Ovary (tissue), 9 donors: ENCODE results near the gene RCE1. TPM values are rescaled to one million over a fixed set of nuclear protein-coding genes. Genes with fewer than 3 reads are reported as not detected.

Experiments used
- DNase-seq, 5 donors: peaks; one replicate each; pipeline ENCODE4 v3.0.0-alpha.2; 2019 to 2020
- H3K27ac ChIP-seq, 2 donors: fragments of 200-600 bp; one replicate each; pipeline versions ENCODE4 v1.5.1 to v1.8.0; 2019 to 2022
- H3K27me3 ChIP-seq: fragments of 200-600 bp; one replicate; pipeline ENCODE4 v1.8.0; 2022
- H3K36me3 ChIP-seq: fragments of 200-600 bp; sonication (generic); one replicate; pipeline ENCODE4 v1.5.1; 2019
- H3K4me1 ChIP-seq: one replicate; pipeline ENCODE4 v1.8.1; 2013; ENCODE audit warnings: mild to moderate bottlenecking, moderate library complexity; ENCODE audit not compliant: insufficient read depth
- H3K4me3 ChIP-seq: fragments of 200-600 bp; sonication (generic); one replicate; pipeline ENCODE4 v1.5.1; 2017
- H3K9me3 ChIP-seq, 2 donors: fragments of 200-600 bp in 1 of 2; sonication (generic) in 1 of 2; one replicate each; pipeline versions ENCODE4 v1.5.1 to v1.8.1; 2013 to 2019; ENCODE audit warnings: mild to moderate bottlenecking in 1 of 2, moderate library complexity in 1 of 2
- CTCF ChIP-seq, 3 donors: fragments of 450-650 bp in 2 of 3; fragments of 200-600 bp in 1 of 3; IDR thresholded peaks; one replicate each; pipeline versions ENCODE4 v1.5.1 to v1.8.0; 2016 to 2022; ENCODE audit warnings: antibody characterized with exemption in 3 of 3, mild to moderate bottlenecking in 1 of 3
- EP300 ChIP-seq: sonication (generic); formaldehyde crosslinking; IDR thresholded peaks from one replicate; pipeline ENCODE4 v1.6.1; 2017; ENCODE audit warnings: antibody characterized with exemption
- POLR2A ChIP-seq: fragments of 450-650 bp; IDR thresholded peaks from one replicate; pipeline ENCODE4 v1.6.1; 2017; ENCODE audit warnings: antibody characterized with exemption, mild to moderate bottlenecking, moderate library complexity
- WGBS, 3 donors: extraction: QIAGEN DNeasy Blood & Tissue Kit in 1 of 3; methylation state at CpG; one replicate each; pipeline versions ENCODE4 v1.1.5 to v1.1.7; 2013 to 2017; 5-methylcytosine and 5-hydroxymethylcytosine counted together
- intact Hi-C, 4 donors: fragments of 100-400 bp; cut with DNase I; formaldehyde crosslinking; loops; one replicate each; pipeline versions ENCODE4 v1.11.0 to v1.15.1; 2022 to 2023
- polyA plus RNA-seq, 2 donors: library from polyadenylated mRNA; stranded (reverse); fragments of 200-250 nt in 1 of 2; fragments of 350-450 nt in 1 of 2; fragmentation: Illumina TruSeq in 1 of 2; extraction: RNeasy Lipid Tissue Mini Kit (QIAGEN cat#74804) in 1 of 2; gene quantifications; one replicate each; pipeline ENCODE4 v1.2.3, GENCODE V29; 2013 to 2014
- total RNA-seq, 7 donors: library from RNA; depleted of rRNA in 2 of 7; stranded (reverse); fragments of >200 nt in 2 of 7; fragmentation: NEBNext Ultra II Directional in 3 of 7; extraction: Animal tissue kit (Norgen Biotek cat#: 25700) in 3 of 7; gene quantifications; one replicate each; pipeline versions ENCODE4 v1.1.0 to v1.2.4, GENCODE V29; 2016 to 2023
- donor health status: DM: no; HTN: no; CAD: no; lungs with moderate emphysema.
- donor health status: DM: no; HTN: no; CAD: no.
- donor health status: Bipolar disorder and iron deficiency.
- donor health status: DM: yes; HTN: yes; CAD: no.
- donor health status: DM: no; HTN: no; CAD: no.
- donor health status: DM: yes; HTN: yes; CAD: no.

The RCE1 gene
- total and polyA plus RNA-seq, 9 donors, result 7.0 to 31.1 (median 17.2) TPM

DNA sequence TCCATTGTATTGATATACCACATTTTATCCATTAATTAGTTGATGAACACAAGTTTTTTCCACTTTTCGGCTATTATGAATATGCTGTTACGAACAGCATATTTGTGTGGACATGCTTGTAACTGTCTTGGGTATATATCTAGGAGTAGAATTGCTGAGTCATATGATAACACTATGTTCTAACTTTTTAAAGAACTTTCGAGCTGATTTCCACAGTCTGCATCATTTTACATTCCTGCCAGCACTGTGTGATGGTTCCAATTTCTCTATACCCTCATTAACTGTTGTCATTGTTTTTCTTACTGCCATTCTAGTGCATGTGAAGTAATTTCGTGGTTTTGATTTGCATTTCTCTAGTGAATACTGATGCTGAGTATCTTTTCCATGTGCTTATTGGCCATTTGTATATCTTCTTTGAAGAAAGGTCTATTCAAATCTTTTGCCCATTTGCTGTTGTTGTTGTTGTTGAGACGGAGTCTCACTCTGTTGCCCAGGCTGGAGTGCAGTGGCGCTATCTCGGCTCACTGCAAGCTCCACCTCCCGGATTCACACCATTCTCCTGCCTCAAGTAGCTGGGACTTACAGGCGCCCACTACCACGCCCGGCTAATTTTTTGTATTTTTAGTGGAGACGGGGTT is 7.4 kb upstream of the RCE1 start:
- 79 to 83% (median 83%) methylated on average over 12 of the region's 12 CpGs for WGBS, 3 donors
- no peaks in the 10 kb centered on the region for H3K9me3 ChIP-seq
- TF ChIP-seq POLR2A (no peak), EP300 (no peak), CTCF (IDR thresholded peaks at IDR 0.05) (no peak)
- H3K27me3 ChIP-seq, result no peaks in the 10 kb centered on the region
- H3K4me3 ChIP-seq, result no peak overlapping the region
- H3K4me1 ChIP-seq, result no peaks in the 10 kb centered on the region
- H3K27ac ChIP-seq, result no peak overlapping the region
- DNase-seq, result no peak
- H3K36me3 ChIP-seq, result no peaks in the 10 kb centered on the region
- intact Hi-C loops, result no loop called here

DNA sequence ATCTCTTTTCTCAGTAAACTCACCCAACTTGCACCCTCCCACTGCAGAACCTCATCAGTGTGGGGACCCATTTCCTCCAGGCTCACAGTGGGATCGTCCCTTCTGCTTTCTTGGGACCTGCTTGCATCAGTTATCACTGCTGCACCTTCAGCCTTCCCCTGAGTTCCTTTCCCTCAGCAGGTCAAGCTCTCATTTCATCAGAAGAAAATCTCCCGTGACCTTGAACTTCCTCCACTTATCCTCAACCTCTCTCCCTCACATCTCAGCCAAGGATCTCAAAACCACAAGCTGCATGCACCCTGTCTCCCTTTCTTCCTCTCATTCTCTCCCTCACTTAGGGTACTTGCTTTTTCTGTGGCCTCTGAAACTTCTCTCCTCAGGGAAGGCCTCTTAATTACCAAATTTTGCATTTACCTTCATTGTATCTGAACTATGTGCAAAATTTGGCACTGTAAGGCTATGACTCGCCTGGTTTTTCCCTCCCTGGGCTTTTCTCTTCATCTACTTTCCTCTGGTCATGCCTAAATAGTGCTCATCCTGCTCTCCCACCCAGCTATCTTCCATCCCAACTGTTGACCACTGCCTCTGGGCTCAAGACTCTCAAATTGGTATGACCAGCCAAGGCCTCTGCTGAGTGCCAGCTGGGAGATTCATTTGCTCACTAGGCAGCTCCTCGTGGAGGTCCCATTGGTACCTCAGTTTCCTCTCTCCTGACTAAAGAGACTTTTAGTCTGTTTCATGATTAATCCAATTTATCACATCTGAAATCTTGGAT is 2.7 kb upstream of the RCE1 start:
- TF ChIP-seq CTCF (IDR thresholded peaks at IDR 0.05), result no peak
- TF ChIP-seq EP300, result no peak
- no peak for TF ChIP-seq POLR2A
- 77 to 86% (median 80%) methylated on average over 4 of the region's 4 CpGs for WGBS, 3 donors
- intact Hi-C loops, result no loop called here

DNA sequence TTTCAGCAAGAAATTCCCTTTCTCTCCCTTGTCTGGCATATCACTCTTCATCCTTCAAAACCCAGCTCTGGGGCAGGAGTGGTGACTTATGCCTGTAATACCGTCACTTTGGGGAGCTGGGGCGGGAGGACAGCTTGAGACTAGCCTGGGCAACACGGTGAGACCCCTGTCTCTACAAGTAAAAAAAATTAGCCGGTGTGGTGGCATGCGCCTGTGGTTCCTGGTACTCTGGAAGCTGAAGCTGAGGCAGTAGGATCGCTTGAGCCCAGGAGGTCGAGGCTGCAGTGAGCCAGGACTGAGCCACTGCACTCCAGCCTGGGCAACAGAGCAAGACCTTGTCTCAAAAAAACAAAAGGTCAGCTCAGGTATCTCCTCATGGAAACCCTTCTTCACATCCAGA is 1.4 kb upstream of the RCE1 start:
- Histone ChIP-seq H3K9me3 (no peaks in the 10 kb centered on the region), H3K36me3 (no peaks in the 10 kb centered on the region), H3K4me3 (no peak overlapping the region), H3K27me3 (no peaks in the 10 kb centered on the region), H3K4me1 (peaks cover 14% of the 10 kb centered on the region), H3K27ac (no peak overlapping the region)
- DNase-seq, result peak in 1 of 5 donors; percentile 25
- WGBS, 3 donors, result 85 to 89% (median 88%) methylated on average over 7 of the region's 7 CpGs
- TF ChIP-seq CTCF (IDR thresholded peaks at IDR 0.05) (no peak), POLR2A (no peak), EP300 (no peak)
- intact Hi-C loops, result no loop called here

More for the DNA sequence above, 2.7 kb upstream of the RCE1 start:
- DNase-seq, result no peak
- no peak overlapping the region for H3K27ac ChIP-seq
- no peaks in the 10 kb centered on the region for H3K36me3 ChIP-seq
- H3K9me3 ChIP-seq, result no peaks in the 10 kb centered on the region
- H3K4me3 ChIP-seq, result no peak overlapping the region
- H3K27me3 ChIP-seq, result no peaks in the 10 kb centered on the region
- H3K4me1 ChIP-seq, result peaks cover 14% of the 10 kb centered on the region

DNA sequence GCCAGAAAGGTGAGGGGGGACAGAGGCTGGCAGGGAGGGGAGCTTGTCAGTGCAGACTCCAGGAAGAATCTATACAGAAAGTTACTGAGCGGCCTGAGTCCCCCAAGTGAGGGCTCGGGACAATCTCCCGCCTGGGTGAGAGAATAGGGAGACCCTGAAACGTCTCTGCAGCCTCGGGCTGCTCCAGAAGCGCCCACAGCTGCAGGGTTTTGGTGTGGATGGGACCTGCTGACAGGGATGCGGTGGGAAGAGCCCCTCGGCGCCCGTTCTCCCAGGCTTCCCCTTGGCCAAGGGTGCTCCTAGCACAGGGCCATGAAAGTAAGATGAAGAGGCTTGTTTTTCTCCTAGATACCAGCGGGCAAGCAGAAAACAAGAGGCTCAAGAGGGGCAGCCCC is 743 bp upstream of the RCE1 start:
- no peaks in the 10 kb centered on the region for H3K27me3 ChIP-seq
- H3K9me3 ChIP-seq, result no peaks in the 10 kb centered on the region
- H3K4me1 ChIP-seq, result peaks cover 14% of the 10 kb centered on the region
- no peaks in the 10 kb centered on the region for H3K36me3 ChIP-seq
- no peak for DNase-seq
- 1 to 2% (median 2%) methylated on average over 11 of the region's 11 CpGs for WGBS, 3 donors
- peak overlapping the region; percentile 89 to 95 for H3K27ac ChIP-seq
- intact Hi-C loops, result no loop called here
- TF ChIP-seq EP300, result no peak
- TF ChIP-seq POLR2A, result no peak
- no peak for TF ChIP-seq CTCF (IDR thresholded peaks at IDR 0.05)
- peak overlapping the region; percentile 92 for H3K4me3 ChIP-seq
